NCI-H2171 (cell line): ENCODE results near the gene ZC2HC1B.
A peak's percentile ranks its signal among the peaks of the same experiment; 100 is the strongest.
"Not testable (repeated sequence)": the region's sequence is repeated elsewhere in the genome, so short reads cannot be mapped to it uniquely, and the experiment has no call there.

Source experiments
- DNase-seq: peaks from one replicate; lab custom pipeline; 2025; lab: John Stamatoyannopoulos, UW

Gene ZC2HC1B, protein sequence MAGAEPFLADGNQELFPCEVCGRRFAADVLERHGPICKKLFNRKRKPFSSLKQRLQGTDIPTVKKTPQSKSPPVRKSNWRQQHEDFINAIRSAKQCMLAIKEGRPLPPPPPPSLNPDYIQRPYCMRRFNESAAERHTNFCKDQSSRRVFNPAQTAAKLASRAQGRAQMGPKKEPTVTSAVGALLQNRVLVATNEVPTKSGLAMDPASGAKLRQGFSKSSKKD

GRCh38 chr6:143864234-143864633, at the start of gene ZC2HC1B:
ZC2HC1B (plus strand) TSS chr6:143864474; CDS start chr6:143864540, 66 bp downstream.
- DNase-seq = no peak

GRCh38 chr6:143817621-143818020, 46.7 kb upstream of the ZC2HC1B start:
- DNase-seq = no peak

GRCh38 chr6:143821359-143821758, 42.9 kb upstream of the ZC2HC1B start:
- no peak for DNase-seq

- no peak for DNase-seq
Measured at GRCh38 chr6:143822584-143823024, 41.7 kb upstream of the ZC2HC1B start.

GRCh38 chr6:143823548-143823947, 40.7 kb upstream of the ZC2HC1B start:
- DNase-seq = no peak

DNA sequence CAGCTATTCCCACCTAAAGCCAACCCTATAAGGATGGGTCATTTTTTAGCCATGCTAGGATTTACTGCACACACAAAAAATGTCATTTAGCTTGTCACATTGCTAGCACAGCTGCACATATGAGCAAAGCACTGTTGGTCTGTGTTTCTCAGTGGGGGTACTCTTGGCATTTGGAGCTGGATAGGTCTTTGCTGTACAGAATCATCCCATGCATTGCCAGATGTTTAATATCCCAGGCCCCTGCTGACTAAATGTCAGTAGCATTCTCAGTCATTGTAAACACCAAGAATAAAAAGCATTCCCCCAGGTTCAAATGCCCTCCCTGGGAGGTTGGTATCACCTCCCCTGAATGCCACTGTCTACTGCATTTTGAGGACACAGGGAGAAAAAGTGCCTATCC, 35.7 kb upstream of the ZC2HC1B start:
- no peak for DNase-seq

DNA sequence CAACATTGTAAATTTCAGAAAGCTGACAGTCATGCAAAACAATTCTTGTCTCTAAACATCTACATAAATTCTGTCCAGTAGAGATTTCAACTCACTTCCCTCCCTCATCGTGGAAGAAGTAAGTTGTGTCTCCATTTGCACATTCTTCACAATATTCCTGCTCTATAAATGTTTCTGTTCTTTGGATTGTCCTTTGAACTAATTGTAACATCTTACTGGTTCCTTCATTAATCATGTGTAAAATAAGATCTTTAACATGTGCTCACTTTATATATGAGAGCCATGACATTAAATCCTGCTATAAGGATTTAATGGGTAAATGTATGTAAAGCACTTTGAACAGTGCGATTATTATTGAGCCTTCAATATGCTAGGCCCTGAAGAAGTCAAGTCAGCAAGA, 28.1 kb upstream of the ZC2HC1B start:
- no peak for DNase-seq

DNA sequence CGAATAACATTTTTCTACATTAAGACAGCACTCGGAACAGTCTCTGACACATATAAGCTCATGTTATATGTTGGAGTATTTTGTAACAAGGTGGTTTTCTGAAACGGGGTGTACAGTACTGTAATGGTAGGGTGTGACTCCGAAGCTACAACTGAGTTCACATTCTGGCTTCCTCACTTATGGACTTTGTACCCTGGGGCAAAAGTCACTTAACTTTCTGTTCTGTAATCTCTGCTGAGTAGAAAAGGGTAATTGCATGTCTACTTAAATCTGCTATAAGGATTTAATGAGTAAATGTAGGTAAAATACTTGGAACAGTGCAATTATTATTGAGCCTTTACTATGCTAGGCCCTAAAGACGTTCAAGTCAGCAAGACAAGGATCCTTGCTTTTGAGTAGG, 25.9 kb upstream of the ZC2HC1B start:
- DNase-seq = no peak

DNA sequence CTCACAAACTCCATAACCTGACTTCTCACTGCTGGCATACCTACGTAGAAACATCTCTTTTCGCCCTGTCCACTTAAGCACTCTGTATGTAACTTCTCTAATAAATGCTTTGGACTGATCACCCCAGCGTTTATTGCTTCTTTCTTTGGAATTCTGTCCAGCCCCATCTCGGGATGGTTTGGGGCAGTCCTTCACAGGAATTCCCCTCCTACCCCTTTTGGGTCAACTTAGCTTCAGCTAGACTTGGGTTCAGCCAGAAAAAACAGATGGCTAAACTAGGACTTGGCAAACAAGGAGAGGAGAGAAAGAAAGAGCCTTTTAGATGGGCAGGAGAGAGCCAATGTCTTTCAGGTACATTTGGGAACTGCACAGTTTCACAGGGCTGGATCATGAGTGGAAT, 25.1 kb upstream of the ZC2HC1B start:
- DNase-seq = no peak

DNA sequence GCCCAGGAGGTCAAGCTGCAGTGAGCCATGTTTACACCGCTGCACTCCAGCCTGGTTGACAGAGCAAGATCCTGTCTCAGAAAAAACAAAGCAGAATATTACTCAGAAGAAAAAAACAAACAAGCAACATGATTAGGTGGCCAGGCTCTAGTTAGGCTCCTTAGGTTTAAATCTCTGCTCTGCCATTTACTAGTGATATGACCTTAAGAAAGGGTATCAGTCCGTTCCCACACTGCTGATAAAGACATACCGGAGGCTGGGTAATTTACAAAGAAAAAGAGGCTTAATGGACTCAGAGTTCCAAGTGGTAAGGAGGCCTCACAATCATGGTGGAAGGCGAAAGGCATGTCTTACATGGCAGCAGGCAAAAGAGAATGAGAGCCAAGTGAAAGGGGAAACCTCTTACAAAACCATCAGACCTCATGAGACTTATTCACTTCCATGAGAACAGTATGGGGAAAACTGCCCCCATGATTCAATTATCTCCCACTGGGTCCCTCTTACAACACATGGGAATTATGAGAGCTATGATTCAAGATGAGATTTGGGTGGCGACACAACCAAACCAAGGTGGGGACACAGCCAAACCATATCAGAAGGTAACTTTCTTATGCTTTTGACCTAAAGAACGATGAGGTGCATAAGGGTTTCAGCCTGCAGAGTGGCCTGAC, 23.5 kb upstream of the ZC2HC1B start:
- DNase-seq = no peak

DNA sequence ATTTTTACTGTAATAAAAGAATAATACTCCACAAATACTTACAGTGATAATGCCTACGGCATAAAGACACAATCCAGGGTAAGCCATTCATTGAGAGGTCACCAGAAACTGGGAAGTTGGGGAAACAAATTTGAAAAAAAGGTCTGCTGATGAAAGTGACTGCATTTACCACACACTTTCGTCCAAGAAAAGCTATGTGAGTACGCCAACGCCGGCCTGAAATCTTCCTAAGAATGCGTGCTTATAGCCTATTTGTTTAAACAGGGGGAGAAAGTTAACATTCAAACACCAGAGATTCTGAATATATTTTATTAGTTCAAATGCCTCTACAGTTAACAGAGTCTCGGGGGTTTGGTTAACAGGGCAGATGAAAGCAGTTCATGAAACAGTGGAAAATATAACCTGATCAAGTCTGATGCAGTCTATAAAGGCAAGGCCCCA, 21.8 kb upstream of the ZC2HC1B start:
- DNase-seq = no peak

DNA sequence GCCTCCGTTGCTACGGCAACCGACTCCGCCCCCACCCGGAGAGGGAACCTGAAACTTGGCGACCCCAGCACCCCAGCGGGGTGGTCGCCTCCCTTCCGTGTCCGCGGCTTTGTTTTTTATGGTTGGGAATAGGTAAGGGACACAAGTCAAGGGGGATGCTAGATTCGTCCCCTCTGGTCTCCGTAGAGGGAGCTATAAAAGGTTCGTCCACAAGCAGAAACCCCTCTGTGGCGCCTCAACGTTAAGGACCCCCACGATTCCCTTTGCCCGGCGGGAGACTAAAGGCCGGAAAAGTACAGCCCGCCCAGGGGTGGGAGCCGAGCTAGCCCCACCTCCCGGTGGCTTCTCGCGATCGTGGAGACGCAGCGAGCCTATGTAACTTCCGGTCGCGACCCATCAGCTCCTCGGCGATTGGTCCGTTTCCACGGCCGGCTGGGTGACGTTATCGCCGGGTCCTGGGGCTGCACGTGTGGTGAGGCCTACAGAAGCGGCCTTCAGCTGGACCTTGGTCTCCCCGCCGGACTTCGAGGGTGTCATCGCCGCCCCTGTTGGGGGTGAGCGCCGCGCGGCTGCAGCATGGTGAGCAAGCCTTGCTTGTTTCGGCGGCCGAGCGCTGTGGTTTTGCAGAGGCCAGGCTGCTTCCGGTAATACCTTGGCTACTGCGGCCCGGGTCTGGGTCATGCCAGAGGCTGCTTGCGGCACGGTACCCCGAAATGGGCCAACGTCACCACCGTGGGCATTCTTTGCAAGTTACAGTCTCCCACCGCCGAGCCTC, 21.2 kb upstream of the ZC2HC1B start, which contains the start of gene LTV1:
Gene LTV1, plus strand, starts transcription at position 437 of the 775 bp plus-strand sequence. Its CDS starts 140 bp downstream, at position 577.
- DNase-seq = peak; percentile 93

- DNase-seq = no peak
Measured at GRCh38 chr6:143843677-143843999, 20.6 kb upstream of the ZC2HC1B start.

GRCh38 chr6:143844006-143844405, 20.3 kb upstream of the ZC2HC1B start:
- DNase-seq = no peak

GRCh38 chr6:143845033-143845432, 19.2 kb upstream of the ZC2HC1B start:
- no peak for DNase-seq

DNA sequence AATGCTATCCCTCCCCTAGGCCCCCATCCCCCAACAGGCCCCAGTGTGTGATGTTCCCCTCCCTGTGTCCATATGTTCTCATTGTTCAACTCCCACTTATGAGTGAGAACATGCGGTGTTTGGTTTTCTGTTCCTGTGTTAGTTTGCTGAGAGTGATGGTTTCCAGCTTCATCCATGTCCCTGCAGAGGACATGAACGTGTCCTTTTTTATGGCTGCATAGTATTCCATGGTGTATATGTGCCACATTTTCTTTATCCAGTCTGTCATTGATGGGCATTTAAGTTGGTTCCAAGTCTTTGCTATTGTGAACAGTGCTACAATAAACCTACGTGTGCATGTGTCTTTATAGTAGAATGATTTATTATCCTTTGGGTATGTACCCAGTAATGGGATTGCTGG, 12.6 kb upstream of the ZC2HC1B start:
- DNase-seq = not testable (repeated sequence)

- DNase-seq = not testable (repeated sequence)
Measured at GRCh38 chr6:143855057-143855456, 9.2 kb upstream of the ZC2HC1B start.

DNA sequence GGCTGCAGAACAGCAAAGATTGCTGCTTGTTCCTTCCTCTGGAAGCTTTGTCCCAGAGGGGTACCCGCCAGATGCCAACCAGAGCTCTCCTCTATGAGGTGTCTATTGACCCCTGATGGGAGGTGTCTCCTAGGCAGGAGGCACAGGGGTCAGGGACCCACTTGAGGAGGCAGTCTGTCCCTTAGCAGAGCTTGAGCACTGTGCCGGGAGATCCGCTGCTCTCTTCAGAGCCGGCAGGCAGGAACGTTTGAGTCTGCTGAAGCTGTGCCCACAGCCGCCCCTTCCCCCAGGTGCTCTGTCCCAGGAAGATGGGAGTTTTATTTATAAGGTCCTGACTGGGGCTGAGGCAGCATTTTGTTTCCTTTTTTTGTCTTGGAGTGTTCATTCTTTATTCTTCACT, 7.5 kb upstream of the ZC2HC1B start:
- not testable (repeated sequence) for DNase-seq

GRCh38 chr6:143857651-143858050, 6.6 kb upstream of the ZC2HC1B start:
- DNase-seq = no peak

- no peak for DNase-seq
Measured at GRCh38 chr6:143859891-143860660, 4.2 kb upstream of the ZC2HC1B start.

DNA sequence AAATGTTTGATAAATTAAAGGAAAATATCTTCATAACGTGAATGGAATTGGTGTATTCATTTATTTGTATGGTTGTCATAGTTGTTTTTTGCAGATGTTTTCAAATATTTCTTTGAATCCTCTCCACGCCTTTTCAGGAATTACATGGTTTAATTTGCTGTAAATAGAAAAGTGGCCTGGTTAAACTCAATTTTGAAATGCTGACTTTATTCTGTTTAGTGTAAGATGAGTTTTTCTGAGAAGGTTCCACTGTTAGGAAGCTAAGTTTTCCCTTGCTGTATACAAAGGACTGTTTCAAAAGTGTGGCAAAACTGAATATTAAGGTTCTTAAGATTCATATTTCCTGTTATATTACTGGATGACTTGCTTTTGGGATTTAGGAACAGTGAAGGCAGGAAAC, 503 bp upstream of the ZC2HC1B start:
- no peak for DNase-seq

DNA sequence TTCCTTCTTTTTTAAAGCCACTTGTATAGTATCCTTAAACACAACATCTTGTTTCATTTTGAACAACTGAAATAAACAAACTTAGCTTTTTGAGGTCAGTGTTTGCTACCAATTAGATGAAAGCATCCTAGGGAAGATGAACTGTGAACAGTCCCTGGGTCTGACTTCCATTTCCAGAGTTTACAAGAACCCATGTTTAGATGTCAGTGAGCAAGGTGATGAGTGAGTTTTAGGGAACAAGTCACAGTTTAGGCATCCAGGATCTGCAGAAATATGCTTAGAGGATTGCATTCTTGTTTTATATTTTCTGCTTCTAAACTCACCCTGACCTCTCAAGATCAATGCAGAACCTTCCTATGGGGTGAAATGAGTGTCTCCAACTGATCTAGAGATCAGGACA, 3.0 kb downstream of the ZC2HC1B start:
- DNase-seq = no peak
